IPS-18c (cell line): ENCODE measurements around the gene HDHD2.
"Not testable (repeated sequence)": the region's sequence is repeated elsewhere in the genome, so short reads cannot be mapped to it uniquely, and the experiment has no call there.

ENCODE experiments used
- H3K4me3 ChIP-seq: 2 replicates; pipeline ENCODE4 v1.7.0; 2013; ENCODE audit warnings: low read depth, mild to moderate bottlenecking, low read length, moderate library complexity; ENCODE audit not compliant: insufficient read depth
- H3K9me3 ChIP-seq: one replicate; pipeline ENCODE4 v1.6.1; 2013; ENCODE audit warnings: mild to moderate bottlenecking, low read length, moderate library complexity; ENCODE audit not compliant: control insufficient read depth, insufficient read depth

HDHD2 gene

DNA sequence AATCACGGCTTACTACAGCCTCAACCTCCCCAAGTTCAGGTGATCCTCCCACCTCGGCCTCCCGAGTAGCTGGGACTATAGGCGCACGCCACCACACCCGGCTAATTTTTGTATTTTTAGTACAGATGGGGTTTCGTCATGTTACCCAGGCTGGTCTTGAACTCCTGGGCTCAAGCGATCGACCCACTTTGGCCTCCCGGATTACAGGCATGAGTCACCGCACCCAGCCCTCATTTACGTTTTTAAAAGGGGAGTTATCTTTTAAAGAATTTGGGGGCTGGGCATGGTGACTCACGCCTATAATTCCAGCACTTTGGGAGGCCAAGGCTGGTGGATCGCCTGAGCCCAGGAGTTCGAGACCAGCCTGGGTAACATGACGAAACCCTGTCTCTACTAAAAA lies 8.1 kb upstream of the HDHD2 start:
- H3K4me3 ChIP-seq = not testable (repeated sequence)

DNA sequence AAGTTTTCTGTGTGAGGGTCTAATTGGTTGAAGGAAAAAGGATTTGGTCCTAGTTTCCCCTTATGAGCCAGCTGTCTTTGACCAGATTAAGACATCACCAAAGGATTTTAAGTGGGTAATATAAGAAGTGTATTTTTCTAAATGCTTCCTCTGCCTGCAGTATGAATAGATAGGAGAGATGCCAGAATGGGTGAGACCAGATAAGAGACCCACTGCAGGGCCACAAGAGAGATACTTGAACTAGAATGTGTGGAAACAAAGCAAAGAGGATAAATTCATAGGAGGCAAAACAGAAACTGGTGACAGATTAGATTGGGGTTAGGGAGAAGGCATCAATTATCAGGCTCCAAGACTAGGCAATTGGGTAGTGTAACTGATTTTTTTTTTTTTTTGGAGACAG lies 1.1 kb upstream of the HDHD2 start:
- Histone ChIP-seq H3K4me3 (peak overlapping the region; percentile 96), H3K9me3 (no peaks in the 10 kb centered on the region)

More for the DNA sequence above, 8.1 kb upstream of the HDHD2 start:
- not testable (repeated sequence) for H3K9me3 ChIP-seq

DNA sequence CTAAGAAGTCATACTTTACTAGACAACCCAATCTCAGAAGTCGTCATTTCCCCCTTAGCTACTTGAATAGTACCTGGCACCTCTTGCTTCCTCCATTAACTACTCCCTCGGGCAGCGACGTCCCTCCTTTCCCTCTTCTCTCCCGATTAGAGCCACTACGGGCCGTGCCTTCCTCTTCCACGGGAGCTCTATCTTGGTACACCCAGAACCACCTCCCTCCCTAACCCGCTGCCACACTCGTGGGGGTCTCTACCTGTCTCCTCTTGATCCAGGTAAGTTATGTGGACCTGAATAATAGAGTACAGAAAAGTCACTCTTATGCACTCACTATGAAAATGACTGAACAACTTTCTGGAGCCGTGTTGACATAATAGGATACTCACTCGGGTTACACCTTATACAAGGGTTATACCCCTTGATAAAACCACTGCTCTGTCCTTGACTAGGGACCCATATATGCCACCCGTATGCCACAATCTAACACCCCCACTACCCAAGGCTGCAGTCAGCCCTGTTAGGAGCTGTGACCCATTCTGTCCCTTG lies 595 bp upstream of the HDHD2 start:
- Histone ChIP-seq H3K9me3 (no peaks in the 10 kb centered on the region), H3K4me3 (peak overlapping the region; percentile 96)

DNA sequence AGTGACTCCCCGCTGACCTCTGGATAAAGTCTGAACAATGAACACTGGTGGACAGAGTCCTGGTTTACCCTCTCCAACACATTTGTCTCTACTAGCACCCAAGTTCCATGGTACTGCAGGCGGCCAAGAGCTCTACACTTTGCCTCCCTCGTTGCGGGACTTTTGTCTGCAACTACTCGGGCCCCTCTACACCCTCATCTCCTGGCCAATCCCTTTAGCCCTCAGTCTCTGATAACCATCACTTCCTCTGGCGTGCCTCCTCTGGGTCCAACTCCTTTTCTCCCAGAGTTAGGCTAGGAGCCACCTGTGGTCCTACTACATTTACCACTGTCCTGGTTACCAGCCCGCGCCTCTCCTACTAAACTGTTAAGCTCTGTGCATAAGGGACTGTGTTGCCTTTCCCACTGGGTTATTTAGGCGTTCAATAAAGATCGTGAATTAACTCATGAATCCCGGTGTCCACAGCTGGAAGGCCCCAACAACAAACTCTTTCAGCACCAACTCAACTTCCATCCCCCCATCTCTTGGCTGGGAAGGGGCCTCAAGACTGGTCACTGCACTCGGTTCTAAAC lies 757 bp downstream of the HDHD2 start:
- no peaks in the 10 kb centered on the region for H3K9me3 ChIP-seq
- peak overlapping the region; percentile 96 for H3K4me3 ChIP-seq

GRCh38 chr18:47146206-47146605 lies 4.1 kb downstream of the HDHD2 start:
- no peak overlapping the region for H3K4me3 ChIP-seq
- no peaks in the 10 kb centered on the region for H3K9me3 ChIP-seq

GRCh38 chr18:47143899-47144485 lies 6.3 kb downstream of the HDHD2 start:
- Histone ChIP-seq H3K4me3 (no peak overlapping the region), H3K9me3 (no peaks in the 10 kb centered on the region)

DNA sequence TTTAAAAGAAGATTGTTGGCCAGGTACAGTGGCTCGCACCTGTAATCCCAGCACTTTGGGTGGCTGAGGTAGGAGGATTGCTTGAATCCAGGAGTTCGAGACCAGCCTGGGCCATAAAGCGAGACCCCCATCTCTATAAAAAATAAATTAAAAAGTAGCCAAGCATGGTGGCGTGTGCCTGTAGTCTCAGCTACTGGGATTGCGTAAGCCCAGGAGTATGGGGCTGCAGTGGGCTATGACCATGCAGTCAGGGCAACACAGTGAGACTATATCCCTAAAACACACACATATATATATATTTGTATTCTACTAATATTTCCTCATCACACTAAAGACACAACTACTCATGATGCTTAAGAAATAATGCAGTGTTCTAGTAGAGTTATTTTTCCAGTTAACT lies 7.1 kb downstream of the HDHD2 start:
- no peak overlapping the region for H3K4me3 ChIP-seq
- H3K9me3 ChIP-seq = no peaks in the 10 kb centered on the region

GRCh38 chr18:47141289-47141688 lies 9.0 kb downstream of the HDHD2 start:
- no peak overlapping the region for H3K4me3 ChIP-seq
- no peaks in the 10 kb centered on the region for H3K9me3 ChIP-seq

DNA sequence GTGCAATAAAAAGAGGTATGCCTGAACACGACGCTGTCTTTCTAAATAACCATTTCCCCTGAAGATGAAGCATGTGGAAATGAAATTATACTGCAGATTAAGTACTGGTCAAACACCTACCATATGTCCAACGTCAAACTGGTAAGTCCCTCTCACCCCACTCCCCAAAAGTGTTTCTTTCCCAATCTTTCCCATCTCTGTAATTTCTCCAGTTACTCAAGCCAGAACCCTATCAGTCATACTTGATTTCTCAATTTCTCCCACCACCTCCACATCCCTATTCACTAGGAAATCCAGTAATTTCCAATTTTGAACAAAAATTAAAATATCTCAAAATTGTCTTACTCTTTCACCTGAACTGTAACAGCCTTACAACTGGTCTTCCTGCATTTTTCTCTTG lies 29.2 kb downstream of the HDHD2 start:
- Histone ChIP-seq H3K9me3 (no peaks in the 10 kb centered on the region), H3K4me3 (no peak overlapping the region)

DNA sequence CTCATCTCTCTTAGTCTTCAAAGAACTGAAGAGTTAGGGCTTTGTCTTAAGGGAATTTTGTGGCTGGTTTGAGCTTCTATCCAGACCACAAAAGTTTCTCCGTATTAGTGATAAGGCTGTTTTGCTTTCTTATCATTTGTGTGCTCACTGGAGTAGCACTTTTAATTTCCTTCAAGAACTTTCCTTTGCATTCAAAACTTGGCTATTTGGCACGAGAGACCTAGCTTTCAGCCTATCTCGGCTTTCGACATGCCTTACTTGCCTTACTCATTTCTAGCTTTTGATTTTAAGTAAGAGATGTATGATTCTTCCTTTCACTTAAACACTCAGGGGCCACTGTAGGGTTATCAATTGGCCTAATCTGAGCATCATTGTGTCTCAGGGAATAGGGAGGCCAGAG lies 29.9 kb downstream of the HDHD2 start:
- Histone ChIP-seq H3K4me3 (no peak overlapping the region), H3K9me3 (no peaks in the 10 kb centered on the region)

- no peaks in the 10 kb centered on the region for H3K9me3 ChIP-seq
- no peak overlapping the region for H3K4me3 ChIP-seq
These were observed 31.3 kb downstream of the HDHD2 start for GRCh38 chr18:47118981-47119380.

- no peaks in the 10 kb centered on the region for H3K9me3 ChIP-seq
- H3K4me3 ChIP-seq = no peak overlapping the region
These were observed 35.1 kb downstream of the HDHD2 start for GRCh38 chr18:47115205-47115604.

- no peak overlapping the region for H3K4me3 ChIP-seq
- H3K9me3 ChIP-seq = no peaks in the 10 kb centered on the region
These were observed 36.3 kb downstream of the HDHD2 start for GRCh38 chr18:47113796-47114540.

DNA sequence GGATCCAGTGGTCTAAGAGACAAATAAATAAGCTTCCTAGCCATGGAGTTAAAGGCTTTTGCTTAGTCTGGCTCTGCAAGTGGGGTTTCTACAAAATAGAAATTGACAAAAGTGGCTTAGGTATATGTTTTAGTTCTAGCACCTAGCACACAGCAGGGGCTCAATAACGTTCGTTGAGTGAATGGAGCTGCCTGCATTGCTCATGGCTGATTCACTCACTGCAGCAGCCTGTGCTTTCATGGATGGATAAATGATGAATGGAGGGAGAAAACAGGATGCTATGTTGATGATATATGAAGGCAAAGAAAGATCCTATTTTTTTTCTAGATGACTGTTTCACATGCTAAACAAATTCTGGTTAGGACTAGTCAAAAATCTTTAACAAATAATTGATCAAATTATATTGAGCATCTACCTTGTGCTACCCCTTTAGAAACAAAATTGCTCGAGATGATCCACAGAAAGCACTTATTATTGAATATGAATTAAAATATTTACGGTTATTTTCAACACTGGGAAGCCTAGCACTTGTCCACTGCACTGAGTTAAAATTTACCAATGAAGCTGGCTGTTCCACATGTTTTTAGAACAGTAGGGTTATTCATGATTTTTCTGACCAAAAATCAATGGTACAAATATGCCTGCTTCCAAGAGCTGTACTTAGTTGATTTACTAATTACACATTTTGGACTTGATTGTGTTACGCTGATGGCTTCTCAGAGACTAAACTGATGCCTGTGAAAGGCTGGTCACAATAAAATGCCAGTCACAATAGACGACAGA lies 39.6 kb downstream of the HDHD2 start:
- no peak overlapping the region for H3K4me3 ChIP-seq
- no peaks in the 10 kb centered on the region for H3K9me3 ChIP-seq

- no peak overlapping the region for H3K4me3 ChIP-seq
- H3K9me3 ChIP-seq = no peaks in the 10 kb centered on the region
These were observed 40.6 kb downstream of the HDHD2 start for GRCh38 chr18:47109720-47110119.

DNA sequence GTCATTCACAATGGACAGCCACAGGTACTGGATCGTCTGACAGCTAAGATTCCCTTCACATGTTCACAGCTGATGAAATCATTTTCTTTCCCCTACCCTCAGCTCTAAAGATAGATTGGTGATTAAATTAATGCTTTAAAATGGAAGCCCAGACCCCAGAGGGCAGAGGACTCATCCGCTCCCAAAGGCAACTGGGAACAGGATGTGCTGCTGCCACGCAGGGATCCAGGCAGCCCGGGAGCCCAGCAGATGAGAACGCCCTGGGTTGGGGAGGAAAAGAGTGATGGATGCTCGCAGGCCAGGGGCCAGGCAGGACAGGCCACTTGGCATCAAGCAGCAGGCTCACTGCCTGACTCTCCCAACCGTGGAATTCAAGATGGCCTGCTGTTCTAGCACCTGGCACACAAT lies 41.3 kb downstream of the HDHD2 start:
- Histone ChIP-seq H3K9me3 (no peaks in the 10 kb centered on the region), H3K4me3 (no peak overlapping the region)

- H3K9me3 ChIP-seq = no peaks in the 10 kb centered on the region
- H3K4me3 ChIP-seq = no peak overlapping the region
These were observed 41.9 kb downstream of the HDHD2 start for GRCh38 chr18:47108373-47108772.
